ENCODE results near the gene CPLX3. TPM values are rescaled to one million over a fixed set of nuclear protein-coding genes. Genes with fewer than 3 reads are reported as not detected.

The CPLX3 gene
- polyA plus RNA-seq, 1 donor from 2014 or later, result 0.27 TPM

- H3K27me3 ChIP-seq (ENCODE audit: insufficient read depth, low read depth, low read length), result no peaks in the 10 kb centered on the region
- H3K36me3 ChIP-seq (ENCODE audit: insufficient read depth, low read length), result no peaks in the 10 kb centered on the region
- no peaks in the 10 kb centered on the region for H3F3A ChIP-seq (ENCODE audit: insufficient read depth, low read length, poor library complexity, severe bottlenecking)
These were observed 11.2 kb downstream of the CPLX3 start for GRCh38 chr15:74837482-74838136.

GRCh38 chr15:74838137-74838516 lies 11.7 kb downstream of the CPLX3 start:
- H2AFZ ChIP-seq (ENCODE audit: low read depth, low read length), result no peak overlapping the region
- no peaks in the 10 kb centered on the region for H3K9me2 ChIP-seq (ENCODE audit: insufficient read depth, low read length)
- no peaks in the 10 kb centered on the region for H3K79me2 ChIP-seq (replicated peaks; ENCODE audit: insufficient read depth, low read length)
- no peak overlapping the region for H3K4me2 ChIP-seq (ENCODE audit: low read length)
- H3K9ac ChIP-seq (ENCODE audit: low read length), result no peak overlapping the region
- no peak overlapping the region for H3K4me3 ChIP-seq (ENCODE audit: low read length)
- no peaks in the 10 kb centered on the region for H3K36me3 ChIP-seq (ENCODE audit: insufficient read depth, low read length)
- no peaks in the 10 kb centered on the region for H3K27me3 ChIP-seq (ENCODE audit: insufficient read depth, low read depth, low read length)
- H3K9me3 ChIP-seq (ENCODE audit: low read length), result no peaks in the 10 kb centered on the region
- no peaks in the 10 kb centered on the region for H4K20me1 ChIP-seq (ENCODE audit: insufficient read depth)
- H3K27ac ChIP-seq (ENCODE audit: low read length), result no peak overlapping the region
- H3F3A ChIP-seq (ENCODE audit: insufficient read depth, low read length, poor library complexity, severe bottlenecking), result no peaks in the 10 kb centered on the region
- TF ChIP-seq REST (IDR thresholded peaks at IDR 0.05; ENCODE audit: borderline replicate concordance), result no peak
- no peak for TF ChIP-seq MXI1 (conservative IDR thresholded peaks at IDR 0.05; ENCODE audit: poor library complexity, severe bottlenecking)
- TF ChIP-seq EZH2 (IDR thresholded peaks at IDR 0.05; ENCODE audit: borderline replicate concordance, insufficient read depth, low read length, poor library complexity, severe bottlenecking), result no peak
- no peak for TF ChIP-seq EP300 (conservative IDR thresholded peaks at IDR 0.05; ENCODE audit: poor library complexity, severe bottlenecking)
- no peak for TF ChIP-seq SMC3 (conservative IDR thresholded peaks at IDR 0.05; ENCODE audit: poor library complexity)
- no peak for TF ChIP-seq TAF1 (IDR thresholded peaks at IDR 0.05; ENCODE audit: low read depth)

More at GRCh38 chr15:74837482-74838136, 11.2 kb downstream of the CPLX3 start:
- Histone ChIP-seq H3K4me3 (ENCODE audit: low read length) (no peak overlapping the region), H3K27ac (ENCODE audit: low read length) (no peak overlapping the region), H3K9me2 (ENCODE audit: insufficient read depth, low read length) (no peaks in the 10 kb centered on the region), H3K79me2 (replicated peaks; ENCODE audit: insufficient read depth, low read length) (no peaks in the 10 kb centered on the region), H3K9me3 (ENCODE audit: low read length) (no peaks in the 10 kb centered on the region), H3K9ac (ENCODE audit: low read length) (no peak overlapping the region), H3K4me2 (ENCODE audit: low read length) (no peak overlapping the region), H4K20me1 (ENCODE audit: insufficient read depth) (no peaks in the 10 kb centered on the region), H2AFZ (ENCODE audit: low read depth, low read length) (no peak overlapping the region)
- no peak for TF ChIP-seq REST (IDR thresholded peaks at IDR 0.05; ENCODE audit: borderline replicate concordance)
- TF ChIP-seq EZH2 (IDR thresholded peaks at IDR 0.05; ENCODE audit: borderline replicate concordance, insufficient read depth, low read length, poor library complexity, severe bottlenecking), result no peak
- no peak for TF ChIP-seq TAF1 (IDR thresholded peaks at IDR 0.05; ENCODE audit: low read depth)
- no peak for TF ChIP-seq RAD21 (conservative IDR thresholded peaks at IDR 0.05)
- no peak for TF ChIP-seq MXI1 (conservative IDR thresholded peaks at IDR 0.05; ENCODE audit: poor library complexity, severe bottlenecking)
- TF ChIP-seq SMC3 (conservative IDR thresholded peaks at IDR 0.05; ENCODE audit: poor library complexity), result no peak
- TF ChIP-seq POLR2AphosphoS5 (IDR thresholded peaks at IDR 0.05), result no peak
- TF ChIP-seq CTCF (IDR thresholded peaks at IDR 0.05; ENCODE audit: poor library complexity, severe bottlenecking), result no peak
- TF ChIP-seq EP300 (conservative IDR thresholded peaks at IDR 0.05; ENCODE audit: poor library complexity, severe bottlenecking), result no peak
